Heart right ventricle (tissue), 16 donors: ENCODE data around the gene SHOC1. TPM values are rescaled to one million over a fixed set of nuclear protein-coding genes. Genes with fewer than 3 reads are reported as not detected.
A peak's percentile ranks its signal among the peaks of the same experiment; 100 is the strongest.

Experiments used
- ATAC-seq, 8 donors: fragments of 200-7000 bp; cut with Tn5 transposase; one replicate each; pipeline ENCODE4 v1.9.1; 2020; ENCODE audit warnings: mild to moderate bottlenecking in 8 of 8, moderate library complexity in 8 of 8, moderate number of reproducible peaks in 1 of 8
- DNase-seq, 2 donors: peaks; one replicate each; pipeline ENCODE4 v3.0.0-alpha.2; 2020
- H3K27ac ChIP-seq, 10 donors: fragments of 200-600 bp; sonication (generic) in 2 of 10; one replicate each; pipeline versions ENCODE4 v1.5.0 to v1.8.0; 2020 to 2022; ENCODE audit warnings: mild to moderate bottlenecking in 3 of 10
- H3K27me3 ChIP-seq, 7 donors: fragments of 200-600 bp; one replicate each; pipeline ENCODE4 v1.8.0; 2021 to 2022; ENCODE audit warnings: mild to moderate bottlenecking in 2 of 7
- H3K36me3 ChIP-seq, 9 donors: fragments of 200-600 bp; sonication (generic) in 1 of 9; one replicate each; pipeline versions ENCODE4 v1.5.0 to v1.8.0; 2020 to 2022; ENCODE audit warnings: mild to moderate bottlenecking in 2 of 9
- H3K4me1 ChIP-seq, 9 donors: fragments of 200-600 bp; sonication (generic) in 1 of 9; one replicate each; pipeline versions ENCODE4 v1.5.0 to v1.8.0; 2020 to 2022; ENCODE audit warnings: mild to moderate bottlenecking in 4 of 9
- H3K4me3 ChIP-seq, 10 donors: fragments of 200-600 bp; sonication (generic) in 2 of 10; one replicate each; pipeline versions ENCODE4 v1.5.0 to v1.8.0; 2020 to 2022; ENCODE audit warnings: mild to moderate bottlenecking in 7 of 10, moderate library complexity in 2 of 10
- H3K9me3 ChIP-seq, 11 donors: fragments of 200-600 bp in 10 of 11; sonication (generic) in 2 of 11; one replicate each; pipeline versions ENCODE4 v1.5.0 to v1.8.0; 2013 to 2022; ENCODE audit warnings: mild to moderate bottlenecking in 2 of 11, control low read depth in 1 of 11, moderate library complexity in 1 of 11
- CTCF ChIP-seq, 9 donors: fragments of 200-600 bp; sonication (generic) in 2 of 9; IDR thresholded peaks; one replicate each; pipeline versions ENCODE4 v1.5.0 to v1.8.0; 2021 to 2022; ENCODE audit warnings: antibody characterized with exemption in 9 of 9, mild to moderate bottlenecking in 5 of 9, moderate library complexity in 1 of 9
- WGBS, 2 donors: extraction: QIAGEN DNeasy Blood & Tissue Kit; methylation state at CpG; one replicate each; pipeline ENCODE4 v1.1.7; 2013; ENCODE audit warnings: inconsistent platforms in 1 of 2; 5-methylcytosine and 5-hydroxymethylcytosine counted together
- intact Hi-C, 10 donors: fragments of 100-400 bp; cut with DNase I; formaldehyde crosslinking; loops; one replicate each; pipeline versions ENCODE4 v1.11.1 to v1.14.2; 2022
- long read RNA-seq, 3 donors: library from polyadenylated mRNA; unstranded; transcript quantifications; one replicate each; pipeline ENCODE4 v2.0.0, GENCODE V29; 2020 to 2021
- polyA plus RNA-seq, 2 donors: library from polyadenylated mRNA; stranded (reverse); fragments of 200-250 nt; gene quantifications; one replicate each; pipeline ENCODE4 v1.2.3, GENCODE V29; 2013
- total RNA-seq, 10 donors: library from RNA; stranded (reverse); fragmentation: NEBNext Ultra II Directional in 3 of 10; extraction: Animal tissue kit (Norgen Biotek cat#: 25700) in 3 of 10; gene quantifications; one replicate each; pipeline versions ENCODE4 v1.2.1 to v1.2.4, GENCODE V29; 2021 to 2023
- donor health status: Arrhythmogenic right ventricular cardiomyopathy.
- donor health status: ischemic (EF 13 %, LVEDD 7.1; RV severe dilation, severe dysfunction).
- donor health status: healthy with polysubstance abuse.
- donor health status: DM: no; HTN: yes; CAD: no.
- donor health status: DM: no; HTN: no; CAD: no.
- donor health status: ischemic (EF 25% LVEDD 6.9; RV normal size, moderate dysfunction).
- donor health status: ischemic (EF 25% LVEDD 5.7; RV mildly dilated, moderate dysfunction).
- donor health status: healthy.
- donor health status: DM: yes; HTN: yes; CAD: no.
- donor health status: Ischemic cardiomyopathy.
- donor health status: ischemic (EF 35%, LVEDD 5.7; RV mildly dilated, moderate dysfunction).
- donor health status: nonischemic (EF 11% LVEDD 7.7; RV severe dilation, severe dysfunction).
- donor health status: DM: yes; HTN: yes; CAD: no.
- donor health status: PGD.
- donor health status: ischemic (EF 29% LVEDD 5.4; RV normal size, mild dysfunction).
- donor health status: nonischemic (EF 23%, LVEDD 6.1; RV moderate dilation, normal function).

SHOC1 gene
- total RNA-seq = not detected
- not detected for polyA plus RNA-seq
- long read RNA-seq, donor 1 = 0 reads
- long read RNA-seq, donor 2 = 0 reads
- long read RNA-seq, donor 3, partial matches to known transcripts = 0 of 2 reads
- long read RNA-seq, donor 3, other reads (novel, unspliced or antisense) = 2 of 2 reads

- ATAC-seq (peak in 2 of 8 donors; percentile 44 to 57), DNase-seq (peak in 1 of 2 donors; percentile 15)
- Histone ChIP-seq H3K27ac (no peak within 1 kb of the TSS), H3K4me1 (no peaks in the 10 kb centered on the region), H3K9me3 (no peaks in the 10 kb centered on the region), H3K36me3 (no peaks in the 10 kb centered on the region), H3K4me3 (no peak within 1 kb of the TSS), H3K27me3 (no peaks in the 10 kb centered on the region)
- intact Hi-C loops = no loop called here
- WGBS, 2 donors = 80% methylated on average over 28 to 29 of the region's 29 CpGs
- no peak for TF ChIP-seq CTCF (IDR thresholded peaks at IDR 0.05)
Measured at GRCh38 chr9:111794835-111795556, at the start of gene SHOC1. TSS of gene SHOC1 (minus strand) at chr9:111794937. CDS start at chr9:111791418, 3,519 bp downstream.

- intact Hi-C loops = no loop called here
- 89 to 91% methylated on average over 3 of the region's 3 CpGs for WGBS, 2 donors
Measured at GRCh38 chr9:111843971-111844370, 49.2 kb upstream of the SHOC1 start.

GRCh38 chr9:111842313-111842712 lies 47.6 kb upstream of the SHOC1 start:
- no peak for DNase-seq
- intact Hi-C loops = no loop called here
- no peak for TF ChIP-seq CTCF (IDR thresholded peaks at IDR 0.05)
- ATAC-seq = no peak
- Histone ChIP-seq H3K27me3 (no peaks in the 10 kb centered on the region), H3K9me3 (no peaks in the 10 kb centered on the region), H3K4me1 (peaks cover 0 to 21% (median 6%) of the 10 kb centered on the region in 9 donors), H3K4me3 (no peak overlapping the region), H3K36me3 (no peaks in the 10 kb centered on the region), H3K27ac (no peak overlapping the region)
- 92 to 93% methylated on average over 1 of the region's 1 CpG for WGBS, 2 donors

More at GRCh38 chr9:111843971-111844370, 49.2 kb upstream of the SHOC1 start:
- ATAC-seq = no peak
- Histone ChIP-seq H3K4me3 (no peak overlapping the region), H3K27ac (no peak overlapping the region), H3K4me1 (peaks cover 0 to 17% (median 2%) of the 10 kb centered on the region in 9 donors), H3K27me3 (no peaks in the 10 kb centered on the region), H3K9me3 (no peaks in the 10 kb centered on the region), H3K36me3 (no peaks in the 10 kb centered on the region)
- no peak for TF ChIP-seq CTCF (IDR thresholded peaks at IDR 0.05)
- no peak for DNase-seq

GRCh38 chr9:111840442-111840841 lies 45.7 kb upstream of the SHOC1 start:
- TF ChIP-seq CTCF (IDR thresholded peaks at IDR 0.05) = no peak
- WGBS, 2 donors = 73 to 87% methylated on average over 1 of the region's 1 CpG
- H3K4me3 ChIP-seq = no peak overlapping the region
- DNase-seq (no peak), ATAC-seq (no peak)
- no peaks in the 10 kb centered on the region for H3K36me3 ChIP-seq
- H3K27me3 ChIP-seq = no peaks in the 10 kb centered on the region
- intact Hi-C loops = no loop called here
- no peak overlapping the region for H3K27ac ChIP-seq
- H3K4me1 ChIP-seq = peaks cover 0 to 21% (median 6%) of the 10 kb centered on the region in 9 donors
- no peaks in the 10 kb centered on the region for H3K9me3 ChIP-seq
